ENCODE results near the gene HS6ST2.

DNA sequence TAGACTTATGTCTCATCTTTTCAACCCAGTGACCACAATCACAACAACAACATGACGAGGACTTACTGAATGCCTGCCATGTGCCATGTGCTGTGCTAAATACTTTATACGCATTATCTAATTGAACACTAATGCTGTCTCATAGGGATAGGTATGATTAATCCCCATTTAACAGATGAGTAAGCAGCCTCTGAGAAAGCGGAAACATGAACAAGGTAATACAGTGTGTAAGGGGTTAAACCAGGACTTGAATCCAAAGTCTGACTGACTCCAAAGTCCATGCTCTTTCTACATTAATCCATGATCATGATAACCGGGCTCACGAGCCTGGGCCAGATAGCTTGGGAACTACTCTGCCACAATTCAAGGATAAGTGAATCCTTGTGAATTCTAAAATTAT is 364.3 kb downstream of the HS6ST2 start:
- TF ChIP-seq, protein P1, sequence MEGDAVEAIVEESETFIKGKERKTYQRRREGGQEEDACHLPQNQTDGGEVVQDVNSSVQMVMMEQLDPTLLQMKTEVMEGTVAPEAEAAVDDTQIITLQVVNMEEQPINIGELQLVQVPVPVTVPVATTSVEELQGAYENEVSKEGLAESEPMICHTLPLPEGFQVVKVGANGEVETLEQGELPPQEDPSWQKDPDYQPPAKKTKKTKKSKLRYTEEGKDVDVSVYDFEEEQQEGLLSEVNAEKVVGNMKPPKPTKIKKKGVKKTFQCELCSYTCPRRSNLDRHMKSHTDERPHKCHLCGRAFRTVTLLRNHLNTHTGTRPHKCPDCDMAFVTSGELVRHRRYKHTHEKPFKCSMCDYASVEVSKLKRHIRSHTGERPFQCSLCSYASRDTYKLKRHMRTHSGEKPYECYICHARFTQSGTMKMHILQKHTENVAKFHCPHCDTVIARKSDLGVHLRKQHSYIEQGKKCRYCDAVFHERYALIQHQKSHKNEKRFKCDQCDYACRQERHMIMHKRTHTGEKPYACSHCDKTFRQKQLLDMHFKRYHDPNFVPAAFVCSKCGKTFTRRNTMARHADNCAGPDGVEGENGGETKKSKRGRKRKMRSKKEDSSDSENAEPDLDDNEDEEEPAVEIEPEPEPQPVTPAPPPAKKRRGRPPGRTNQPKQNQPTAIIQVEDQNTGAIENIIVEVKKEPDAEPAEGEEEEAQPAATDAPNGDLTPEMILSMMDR (conservative IDR thresholded peaks at IDR 0.05; ENCODE audit: low read length): no peak
- no peak for TF ChIP-seq EZH2phosphoT487 (IDR thresholded peaks at IDR 0.05; ENCODE audit: borderline replicate concordance, low read depth, low read length)
